ENCODE results near the gene PGAP6.
A peak's percentile ranks its signal among the peaks of the same experiment; 100 is the strongest.
"Not testable (repeated sequence)": the region's sequence is repeated elsewhere in the genome, so short reads cannot be mapped to it uniquely, and the experiment has no call there.

The PGAP6 gene

DNA sequence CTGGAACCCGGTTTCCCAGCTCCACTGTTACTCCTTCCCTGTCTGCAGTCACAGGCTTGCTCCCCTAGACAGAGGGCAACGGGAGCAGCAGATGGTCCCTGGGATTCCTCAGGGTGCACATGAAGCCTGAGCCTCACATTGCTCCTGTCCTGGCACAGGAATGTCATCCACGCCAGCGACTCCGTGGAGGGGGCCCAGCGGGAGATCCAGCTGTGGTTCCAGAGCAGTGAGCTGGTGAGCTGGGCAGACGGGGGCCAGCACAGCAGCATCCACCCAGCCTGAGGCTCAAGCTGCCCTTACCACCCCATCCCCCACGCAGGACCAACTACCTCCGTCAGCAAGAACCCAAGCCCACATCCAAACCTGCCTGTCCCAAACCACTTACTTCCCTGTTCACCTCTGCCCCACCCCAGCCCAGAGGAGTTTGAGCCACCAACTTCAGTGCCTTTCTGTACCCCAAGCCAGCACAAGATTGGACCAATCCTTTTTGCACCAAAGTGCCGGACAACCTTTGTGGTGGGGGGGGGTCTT lies 18.3 kb upstream of the PGAP6 start:
- DNase-seq = no peak

DNA sequence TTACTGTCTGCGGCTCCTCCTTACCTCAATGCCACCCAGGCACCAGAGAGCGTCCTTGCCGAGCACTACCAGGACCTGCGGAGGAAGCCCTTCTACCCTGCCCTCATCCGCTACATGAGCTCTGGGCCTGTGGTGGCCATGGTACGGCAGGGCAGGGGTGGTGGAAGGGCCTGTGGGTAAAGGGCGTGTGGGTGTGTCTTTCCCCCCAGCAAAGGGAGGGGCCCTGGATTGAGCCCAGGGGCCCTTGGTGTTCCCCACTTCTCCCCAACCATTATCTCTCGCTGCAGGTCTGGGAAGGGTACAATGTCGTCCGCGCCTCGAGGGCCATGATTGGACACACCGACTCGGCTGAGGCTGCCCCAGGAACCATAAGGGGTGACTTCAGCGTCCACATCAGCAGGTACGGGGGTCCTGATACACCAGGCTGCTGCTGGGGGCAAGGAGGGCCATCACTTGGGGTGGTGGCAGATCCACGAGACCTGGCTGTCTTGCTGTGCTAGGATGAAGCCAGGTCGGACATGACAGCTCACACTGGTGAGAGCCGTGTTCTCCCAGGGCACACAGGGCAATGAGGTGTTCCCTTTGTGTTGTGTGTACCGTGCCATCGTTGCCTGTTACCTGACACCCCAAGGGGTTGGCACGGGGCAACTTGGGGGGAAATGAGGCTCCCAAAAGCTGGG lies 17.7 kb upstream of the PGAP6 start:
- no peak for DNase-seq

- DNase-seq = no peak
Measured at GRCh38 chr16:398561-399339, 17.0 kb upstream of the PGAP6 start.

DNA sequence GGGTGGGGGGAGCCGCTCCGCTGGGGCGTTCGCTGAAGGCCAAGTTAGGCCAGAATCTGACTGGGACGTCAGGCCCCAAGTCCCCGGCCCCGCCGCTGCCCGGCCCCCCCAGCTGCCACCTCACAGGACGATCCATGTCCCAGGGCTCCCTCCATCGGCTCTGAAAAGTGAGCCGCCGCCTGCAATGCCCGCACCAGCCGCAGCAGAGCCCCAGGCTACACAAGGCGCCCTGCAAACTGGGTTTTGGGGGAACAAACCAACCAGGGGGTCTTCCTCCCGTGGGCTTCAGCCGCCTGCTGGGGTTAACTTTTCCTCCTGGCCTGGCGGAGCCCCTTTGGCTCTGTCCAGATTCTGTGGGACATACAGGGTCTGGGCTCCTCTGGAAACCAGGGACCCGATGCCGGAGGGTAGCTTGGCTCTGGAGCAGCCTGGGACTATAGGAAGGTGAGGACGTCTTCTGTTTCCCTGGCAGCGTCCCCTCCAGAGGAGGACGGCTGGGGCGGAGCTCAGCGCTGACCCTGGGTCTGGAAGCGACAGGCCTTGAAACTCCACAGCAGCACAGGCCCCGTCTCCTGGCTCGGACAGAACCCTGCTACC lies 16.1 kb upstream of the PGAP6 start:
- no peak for DNase-seq

DNA sequence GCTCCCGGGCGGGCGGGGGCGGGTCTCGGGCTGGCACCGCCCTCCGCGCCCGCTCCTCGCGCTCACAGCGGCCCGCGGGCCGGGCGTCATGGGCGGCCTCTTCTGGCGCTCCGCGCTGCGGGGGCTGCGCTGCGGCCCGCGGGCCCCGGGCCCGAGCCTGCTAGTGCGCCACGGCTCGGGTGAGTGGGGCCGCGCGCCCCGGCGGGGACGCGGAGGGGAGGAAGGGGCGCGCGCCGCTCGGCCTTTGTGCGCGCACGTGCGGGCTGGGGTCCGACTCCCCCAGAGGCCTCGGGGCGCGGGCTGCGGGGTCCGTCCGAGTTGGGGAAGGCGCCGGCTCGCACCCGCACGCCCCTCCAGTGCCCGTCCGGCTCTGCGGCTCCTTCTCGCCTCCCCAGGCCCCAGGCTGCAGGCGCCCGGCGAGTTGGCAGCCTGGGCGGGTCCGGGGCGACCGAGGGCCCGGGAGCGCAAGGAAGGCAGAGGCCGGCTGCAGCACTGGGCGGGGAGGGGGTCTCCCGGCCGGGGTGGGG lies 15.4 kb upstream of the PGAP6 start, which contains the start of gene NME4:
TSS of gene NME4 (plus strand) at position 65 of the 527 bp plus-strand sequence. CDS start at position 89, 24 bp downstream.
- DNase-seq = no peak

DNA sequence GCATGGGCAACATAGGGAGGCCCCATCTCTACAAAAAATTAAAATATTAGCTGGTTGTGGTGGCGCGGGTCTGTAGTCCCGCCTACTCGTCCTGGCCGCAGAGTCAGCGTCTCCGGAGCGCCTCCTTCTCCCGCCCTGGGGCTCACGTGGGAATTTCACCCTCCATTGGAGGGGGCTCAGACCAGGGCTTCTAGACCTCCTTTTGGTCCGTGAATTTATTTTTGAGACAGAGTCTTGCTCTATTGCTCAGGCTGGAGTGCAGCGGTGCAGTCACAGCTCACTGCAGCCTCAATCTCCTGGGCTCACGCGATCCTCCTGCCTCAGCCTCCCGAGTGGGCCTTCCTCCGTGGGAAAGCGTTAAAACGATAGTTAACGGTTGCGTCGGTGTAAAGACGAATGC lies 14.8 kb upstream of the PGAP6 start:
- DNase-seq = no peak

- no peak for DNase-seq
Measured at GRCh38 chr16:396199-396598, 14.4 kb upstream of the PGAP6 start.

DNA sequence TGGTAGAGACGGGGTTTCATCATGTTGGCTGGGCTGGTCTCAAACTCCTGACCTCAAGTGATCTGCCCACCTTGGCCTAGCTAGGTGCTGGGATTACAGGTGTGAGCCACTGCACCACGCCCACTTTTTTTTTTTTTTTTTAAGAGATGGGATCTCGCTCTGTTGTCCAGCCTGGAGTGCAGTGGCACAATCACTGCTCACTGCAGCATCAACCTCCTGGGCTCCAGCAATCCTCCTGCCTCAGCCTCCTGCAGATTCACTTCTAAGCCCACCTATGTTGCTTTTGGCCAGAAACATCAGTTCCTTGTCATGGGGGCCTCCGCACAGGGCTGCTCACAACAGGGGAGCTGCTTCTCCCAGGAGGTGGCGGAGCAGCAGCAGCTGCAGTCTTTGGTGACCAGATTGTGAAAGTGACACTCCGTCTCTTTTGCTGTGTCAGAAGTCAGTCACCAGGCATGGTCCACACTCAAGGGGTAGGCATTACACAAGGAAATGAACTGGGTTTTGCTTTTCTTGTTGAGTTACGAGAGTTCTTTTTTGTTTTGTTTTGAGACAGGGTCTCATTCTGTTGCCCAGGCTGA lies 10.8 kb upstream of the PGAP6 start:
- no peak for DNase-seq

- peak; percentile 61 to 75 for DNase-seq
Measured at GRCh38 chr16:391885-392335, 10.1 kb upstream of the PGAP6 start.

DNA sequence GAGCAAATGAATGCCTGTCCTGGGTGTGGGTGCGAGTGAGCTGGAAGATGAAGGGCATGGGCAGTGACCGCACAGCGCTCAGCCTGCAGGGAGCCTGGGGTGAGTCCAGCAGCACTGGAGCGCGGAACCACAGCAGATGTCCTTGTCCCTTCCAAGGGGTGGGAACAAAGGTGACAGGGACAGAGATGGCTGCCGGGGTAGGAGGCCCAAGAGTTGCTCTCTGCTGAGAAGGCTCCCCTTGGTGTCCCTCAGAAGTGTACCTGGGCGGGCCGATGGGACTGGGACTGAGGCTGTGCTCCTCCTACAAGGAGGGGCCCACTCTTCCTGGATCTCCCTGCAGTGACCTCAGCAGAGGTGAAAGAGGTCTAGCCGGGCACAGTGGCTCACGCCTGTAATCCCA lies 7.6 kb upstream of the PGAP6 start:
- DNase-seq = no peak

- not testable (repeated sequence) for DNase-seq
Measured at GRCh38 chr16:387761-388666, 6.2 kb upstream of the PGAP6 start.

GRCh38 chr16:386641-387156 lies 4.9 kb upstream of the PGAP6 start:
- no peak for DNase-seq

GRCh38 chr16:383326-384051 lies 1.7 kb upstream of the PGAP6 start:
- no peak for DNase-seq

DNA sequence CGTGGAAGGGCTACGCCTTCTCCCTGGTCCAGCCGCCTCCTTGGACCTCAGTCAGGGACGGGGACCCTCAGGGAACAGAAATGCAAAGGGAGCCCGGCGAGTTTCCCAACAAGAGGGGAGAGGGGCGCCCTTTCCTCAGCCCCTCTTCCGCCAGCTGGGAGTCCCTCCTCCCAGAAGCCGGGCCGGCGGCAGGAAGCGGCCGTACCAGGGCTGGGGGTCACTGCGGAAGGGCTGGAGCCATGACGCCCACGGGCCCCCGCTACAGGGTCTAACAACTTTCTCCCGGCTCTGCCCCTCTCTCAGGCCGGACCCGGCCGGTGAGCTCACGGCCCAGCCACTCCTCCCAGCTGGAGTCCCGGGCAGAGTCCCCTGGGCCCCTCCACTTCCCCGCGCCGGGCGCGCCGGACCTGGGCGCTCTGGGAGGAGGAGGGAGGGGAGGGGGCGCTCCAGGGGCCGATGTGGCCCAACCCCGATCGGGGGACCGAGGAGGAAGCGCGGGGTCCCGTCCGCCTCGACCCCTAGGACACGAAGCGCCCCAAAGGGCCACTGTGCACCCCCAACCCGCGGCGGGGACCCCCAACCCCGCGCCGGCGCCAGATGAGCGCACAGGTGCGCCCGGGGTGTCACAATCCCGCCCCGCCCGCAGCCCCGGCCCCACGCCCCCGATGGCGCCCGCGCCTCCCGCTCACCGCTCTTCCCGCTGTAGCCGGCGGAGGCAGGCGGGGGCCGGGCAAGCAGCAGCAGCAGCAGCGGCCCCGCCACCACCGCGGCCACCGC lies 578 bp downstream of the PGAP6 start:
- DNase-seq = no peak

DNA sequence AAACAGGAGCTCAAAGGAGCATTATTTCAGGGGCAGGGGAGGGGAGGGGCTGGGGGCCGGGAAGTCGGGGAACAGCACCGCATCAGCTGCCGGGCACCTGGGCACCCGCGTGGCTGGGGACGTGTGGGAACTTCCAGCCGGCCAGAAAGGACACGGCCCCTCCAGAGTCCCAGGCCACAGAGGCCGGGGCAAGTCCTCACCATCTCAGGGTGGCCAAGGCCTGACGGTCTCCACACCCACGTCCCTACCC lies 1.1 kb downstream of the PGAP6 start:
- DNase-seq = no peak

- DNase-seq = no peak
Measured at GRCh38 chr16:379961-380761, 1.6 kb downstream of the PGAP6 start.

DNA sequence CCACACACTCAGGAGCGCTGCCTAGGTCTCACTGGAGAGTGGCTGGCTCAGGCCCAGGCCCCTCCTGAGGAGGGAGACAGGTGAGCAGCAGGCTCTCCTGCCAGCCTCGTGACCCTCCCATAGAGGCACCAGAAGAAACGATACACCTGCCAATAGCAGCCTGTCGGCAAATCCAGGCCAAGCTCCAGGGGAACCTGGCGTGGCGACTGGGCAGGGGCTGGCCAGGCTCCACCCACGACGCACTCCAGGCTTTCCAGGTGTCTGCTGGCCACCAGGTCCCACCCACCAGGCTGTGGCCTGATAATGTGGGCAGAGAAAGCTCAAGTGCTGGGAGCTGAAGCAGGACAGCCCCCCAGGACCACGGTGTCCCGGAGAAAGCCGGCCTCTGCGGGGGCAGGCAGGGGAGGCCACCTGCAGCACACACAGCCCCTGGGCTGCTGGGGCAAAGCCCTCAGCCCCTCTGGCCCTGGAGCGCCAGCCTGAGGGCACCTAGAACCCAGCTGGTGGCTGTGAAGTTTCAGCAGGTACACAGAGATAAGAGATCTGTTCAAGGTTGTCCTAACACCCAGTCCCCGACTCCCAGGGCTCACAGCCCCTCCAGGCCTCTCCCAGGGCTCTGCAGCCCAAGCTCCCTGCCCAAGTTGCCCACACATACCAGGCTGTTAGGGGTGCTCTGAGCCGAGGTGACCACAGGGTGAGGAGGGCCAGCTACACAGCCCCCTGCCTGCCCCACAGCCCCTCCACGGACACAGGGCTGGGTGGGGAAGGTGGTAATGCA lies 2.4 kb downstream of the PGAP6 start:
- no peak for DNase-seq

- no peak for DNase-seq
Measured at GRCh38 chr16:378821-379182, 3.0 kb downstream of the PGAP6 start.

All from SHP77 (cell line).